Effector memory CD8-positive, alpha-beta T cell (primary cell): ENCODE results near the gene DHCR7.

Source experiments
- ATAC-seq: fragments of 150-1000 bp; cut with Tn5 transposase; replicated peaks from 2 replicates; pipeline ENCODE4 v1.10.0; 2021; ENCODE audit warnings: mild to moderate bottlenecking, moderate library complexity
- DNase-seq, 3 experiments: peaks; one replicate each; pipeline ENCODE4 v3.0.0; 2021
- H3K27ac Mint-ChIP-seq, 2 donors: one replicate each; pipeline ENCODE4 v1.8.0; 2022; ENCODE audit warnings: mild to moderate bottlenecking in 2 of 2, mixed read lengths in 2 of 2, moderate library complexity in 2 of 2
- H3K27me3 Mint-ChIP-seq, 2 donors: one replicate each; pipeline ENCODE4 v1.8.0; 2022; ENCODE audit warnings: mixed read lengths in 2 of 2
- H3K36me3 Mint-ChIP-seq: one replicate; pipeline ENCODE4 v1.8.0; 2022; ENCODE audit warnings: mild to moderate bottlenecking, moderate library complexity, mixed read lengths; ENCODE audit not compliant: insufficient read depth
- H3K4me1 Mint-ChIP-seq, 2 donors: one replicate each; pipeline ENCODE4 v1.8.0; 2022; ENCODE audit warnings: low read depth in 2 of 2, mixed read lengths in 2 of 2
- H3K4me3 Mint-ChIP-seq, 2 donors: one replicate each; pipeline ENCODE4 v1.8.0; 2022; ENCODE audit warnings: mild to moderate bottlenecking in 2 of 2, mixed read lengths in 2 of 2, moderate library complexity in 2 of 2
- H3K9me3 Mint-ChIP-seq, 2 donors: one replicate each; pipeline ENCODE4 v1.8.0; 2022; ENCODE audit warnings: mixed read lengths in 2 of 2
- total RNA-seq, 9 experiments: gene quantifications; one replicate each; lab custom pipeline; 2026; lab: John Stamatoyannopoulos, UW

Gene DHCR7, protein sequence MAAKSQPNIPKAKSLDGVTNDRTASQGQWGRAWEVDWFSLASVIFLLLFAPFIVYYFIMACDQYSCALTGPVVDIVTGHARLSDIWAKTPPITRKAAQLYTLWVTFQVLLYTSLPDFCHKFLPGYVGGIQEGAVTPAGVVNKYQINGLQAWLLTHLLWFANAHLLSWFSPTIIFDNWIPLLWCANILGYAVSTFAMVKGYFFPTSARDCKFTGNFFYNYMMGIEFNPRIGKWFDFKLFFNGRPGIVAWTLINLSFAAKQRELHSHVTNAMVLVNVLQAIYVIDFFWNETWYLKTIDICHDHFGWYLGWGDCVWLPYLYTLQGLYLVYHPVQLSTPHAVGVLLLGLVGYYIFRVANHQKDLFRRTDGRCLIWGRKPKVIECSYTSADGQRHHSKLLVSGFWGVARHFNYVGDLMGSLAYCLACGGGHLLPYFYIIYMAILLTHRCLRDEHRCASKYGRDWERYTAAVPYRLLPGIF
- total RNA-seq: 12.9 to 42.6 (median 28.4) reads per million in 9 experiments

GRCh38 chr11:71448257-71449171 lies at the start of gene DHCR7:
Gene DHCR7 (minus strand): TSS chr11:71448393. CDS start chr11:71444952, 3,441 bp downstream.
- H3K36me3 Mint-ChIP-seq: peaks cover 38% of the 10 kb centered on the region
- H3K4me3 Mint-ChIP-seq: peak within 1 kb of the TSS; percentile 77 to 83
- H3K27ac Mint-ChIP-seq: peak within 1 kb of the TSS; percentile 81 to 94
- peaks cover 34 to 39% of the 10 kb centered on the region in 2 donors for H3K4me1 Mint-ChIP-seq
- peak; percentile 75 for ATAC-seq
- no peaks in the 10 kb centered on the region for H3K9me3 Mint-ChIP-seq
- DNase-seq: peak; percentile 86 to 90 (median 90)
- H3K27me3 Mint-ChIP-seq: no peaks in the 10 kb centered on the region

GRCh38 chr11:71496421-71496820 lies 48.2 kb upstream of the DHCR7 start:
- no peak for ATAC-seq
- H3K27me3 Mint-ChIP-seq: no peaks in the 10 kb centered on the region
- no peaks in the 10 kb centered on the region for H3K4me1 Mint-ChIP-seq
- DNase-seq: no peak
- H3K36me3 Mint-ChIP-seq: peaks cover 61% of the 10 kb centered on the region
- H3K9me3 Mint-ChIP-seq: no peaks in the 10 kb centered on the region
- no peak overlapping the region for H3K4me3 Mint-ChIP-seq
- no peak overlapping the region for H3K27ac Mint-ChIP-seq

- Mint-ChIP-seq H3K27ac (no peak overlapping the region), H3K4me1 (no peaks in the 10 kb centered on the region), H3K27me3 (no peaks in the 10 kb centered on the region), H3K36me3 (peaks cover 61% of the 10 kb centered on the region), H3K4me3 (no peak overlapping the region), H3K9me3 (no peaks in the 10 kb centered on the region)
- no peak for DNase-seq
- ATAC-seq: no peak
Measured at GRCh38 chr11:71495286-71496230, 47.4 kb upstream of the DHCR7 start.

GRCh38 chr11:71491940-71492339 lies 43.7 kb upstream of the DHCR7 start:
- ATAC-seq: no peak
- Mint-ChIP-seq H3K4me3 (no peak overlapping the region), H3K4me1 (peaks cover 6 to 8% of the 10 kb centered on the region in 2 donors)

GRCh38 chr11:71491531-71491930 lies 43.3 kb upstream of the DHCR7 start:
- Mint-ChIP-seq H3K4me3 (no peak overlapping the region), H3K36me3 (peaks cover 60% of the 10 kb centered on the region), H3K27ac (peak overlapping the region in 1 of 2 donors; percentile 30), H3K9me3 (no peaks in the 10 kb centered on the region), H3K4me1 (peaks cover 6 to 8% of the 10 kb centered on the region in 2 donors), H3K27me3 (no peaks in the 10 kb centered on the region)
- DNase-seq (no peak), ATAC-seq (no peak)

More at GRCh38 chr11:71491940-71492339, 43.7 kb upstream of the DHCR7 start:
- no peak for DNase-seq
- H3K9me3 Mint-ChIP-seq: no peaks in the 10 kb centered on the region
- no peaks in the 10 kb centered on the region for H3K27me3 Mint-ChIP-seq
- no peak overlapping the region for H3K27ac Mint-ChIP-seq
- H3K36me3 Mint-ChIP-seq: peaks cover 60% of the 10 kb centered on the region

DNA sequence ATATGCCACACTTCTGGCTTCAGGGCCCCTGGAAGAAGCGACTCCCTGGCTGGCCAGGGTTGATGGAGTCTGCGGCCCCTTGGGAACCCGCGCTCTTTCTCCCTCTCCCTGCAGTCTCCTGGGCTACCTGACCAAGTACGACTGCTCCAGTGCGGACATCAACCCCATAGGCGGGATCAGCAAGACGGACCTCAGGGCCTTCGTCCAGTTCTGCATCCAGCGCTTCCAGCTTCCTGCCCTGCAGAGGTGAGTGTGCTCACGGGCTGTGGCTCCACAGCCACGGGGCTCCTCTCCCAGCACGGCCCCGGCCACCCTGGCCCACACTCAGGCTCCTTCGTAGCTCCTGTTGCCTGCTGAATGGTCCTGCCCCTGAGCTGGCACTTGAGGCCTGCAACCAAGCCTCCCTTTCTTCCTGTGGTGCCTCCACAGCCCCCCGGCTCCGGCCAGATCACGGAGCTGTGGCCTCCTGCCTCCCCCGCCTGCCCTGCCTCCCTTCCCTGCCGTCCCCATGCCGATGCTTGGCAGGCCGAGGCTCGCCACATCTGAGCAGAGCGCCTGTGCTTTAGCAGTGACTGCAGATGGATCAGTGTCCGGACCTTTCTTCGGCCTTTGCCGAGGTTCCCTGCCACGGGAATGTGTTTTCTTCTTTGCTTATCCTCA lies 42.7 kb upstream of the DHCR7 start:
- no peak for DNase-seq
- H3K4me1 Mint-ChIP-seq: peaks cover 6 to 8% of the 10 kb centered on the region in 2 donors
- peak overlapping the region in 1 of 2 donors; percentile 30 for H3K27ac Mint-ChIP-seq
- no peak for ATAC-seq
- H3K4me3 Mint-ChIP-seq: no peak overlapping the region
- peaks cover 61% of the 10 kb centered on the region for H3K36me3 Mint-ChIP-seq
- no peaks in the 10 kb centered on the region for H3K27me3 Mint-ChIP-seq
- no peaks in the 10 kb centered on the region for H3K9me3 Mint-ChIP-seq

GRCh38 chr11:71490044-71490730 lies 42.0 kb upstream of the DHCR7 start:
- DNase-seq: no peak
- Mint-ChIP-seq H3K4me1 (peaks cover 6 to 8% of the 10 kb centered on the region in 2 donors), H3K4me3 (no peak overlapping the region), H3K9me3 (no peaks in the 10 kb centered on the region), H3K27ac (no peak overlapping the region), H3K36me3 (peaks cover 56% of the 10 kb centered on the region), H3K27me3 (no peaks in the 10 kb centered on the region)
- no peak for ATAC-seq

DNA sequence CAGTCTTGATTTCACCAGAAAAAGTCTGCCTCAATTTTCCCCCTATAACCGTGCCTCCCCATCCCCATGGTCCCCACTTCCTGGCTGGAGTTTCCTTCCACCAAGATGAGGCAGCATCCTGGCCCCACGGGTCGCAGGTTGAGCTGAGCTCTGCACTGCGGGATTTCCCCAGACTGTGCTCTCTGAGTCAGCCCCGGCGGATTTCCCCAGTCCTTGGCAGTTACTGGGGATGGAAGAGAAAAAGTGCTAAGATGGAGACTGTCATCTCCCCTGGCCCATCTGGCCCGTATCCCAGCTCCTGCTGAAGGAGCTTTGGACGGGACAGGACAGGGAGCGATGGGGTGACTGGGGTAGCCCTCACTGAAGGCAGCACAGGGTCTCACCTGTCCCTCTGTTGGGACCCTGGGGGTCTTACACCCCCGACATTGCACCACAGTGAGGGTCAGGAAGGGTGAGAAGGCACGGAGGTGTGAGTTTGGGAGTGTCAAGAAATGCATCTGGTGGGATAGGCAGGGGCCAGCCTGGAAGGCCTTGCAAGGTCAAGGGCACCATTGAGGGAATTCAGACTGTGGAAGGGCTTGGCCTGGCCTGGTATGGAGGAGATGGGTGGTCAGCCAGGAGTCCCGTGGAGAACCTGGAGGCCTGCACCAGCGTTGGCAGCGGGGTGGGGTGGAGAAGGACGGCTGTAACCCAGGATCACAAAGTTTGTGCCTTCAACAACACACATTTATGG lies 41.3 kb upstream of the DHCR7 start:
- peak overlapping the region; percentile 50 to 85 for H3K27ac Mint-ChIP-seq
- peaks cover 6 to 8% of the 10 kb centered on the region in 2 donors for H3K4me1 Mint-ChIP-seq
- no peaks in the 10 kb centered on the region for H3K9me3 Mint-ChIP-seq
- H3K4me3 Mint-ChIP-seq: no peak overlapping the region
- DNase-seq (no peak), ATAC-seq (no peak)
- H3K36me3 Mint-ChIP-seq: peaks cover 52% of the 10 kb centered on the region
- no peaks in the 10 kb centered on the region for H3K27me3 Mint-ChIP-seq

DNA sequence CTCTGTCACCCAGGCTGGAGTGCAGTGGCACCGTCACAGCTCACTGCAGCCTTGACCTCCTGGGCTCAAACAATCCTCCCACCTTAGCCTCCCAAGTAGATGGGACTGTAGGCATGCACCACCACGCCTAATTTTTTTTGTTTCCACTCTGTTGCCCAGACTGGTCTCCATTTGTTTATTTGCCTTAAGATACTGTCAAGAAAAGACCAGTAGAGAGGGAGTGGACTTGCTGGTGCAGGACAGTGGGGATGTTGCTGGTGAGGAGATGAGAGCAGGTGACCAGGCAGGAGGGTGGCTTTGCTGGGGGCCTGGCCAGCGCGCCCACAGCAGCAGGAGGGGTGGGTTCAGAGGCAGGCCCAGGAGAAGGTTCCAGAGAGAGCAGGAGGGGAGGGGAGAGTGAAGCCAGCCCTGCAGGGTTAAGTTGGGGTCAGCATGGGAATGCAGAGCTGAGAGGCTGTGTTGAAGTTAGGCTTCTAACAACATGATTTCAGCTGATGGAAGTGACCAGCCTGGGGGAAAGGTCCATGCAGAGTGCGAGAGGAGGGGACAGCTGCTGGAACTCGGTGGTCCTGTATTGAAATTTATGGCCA lies 40.6 kb upstream of the DHCR7 start:
- H3K36me3 Mint-ChIP-seq: peaks cover 51% of the 10 kb centered on the region
- peak overlapping the region; percentile 50 to 85 for H3K27ac Mint-ChIP-seq
- DNase-seq (no peak), ATAC-seq (no peak)
- no peaks in the 10 kb centered on the region for H3K9me3 Mint-ChIP-seq
- H3K27me3 Mint-ChIP-seq: no peaks in the 10 kb centered on the region
- peaks cover 6 to 8% of the 10 kb centered on the region in 2 donors for H3K4me1 Mint-ChIP-seq
- no peak overlapping the region for H3K4me3 Mint-ChIP-seq

DNA sequence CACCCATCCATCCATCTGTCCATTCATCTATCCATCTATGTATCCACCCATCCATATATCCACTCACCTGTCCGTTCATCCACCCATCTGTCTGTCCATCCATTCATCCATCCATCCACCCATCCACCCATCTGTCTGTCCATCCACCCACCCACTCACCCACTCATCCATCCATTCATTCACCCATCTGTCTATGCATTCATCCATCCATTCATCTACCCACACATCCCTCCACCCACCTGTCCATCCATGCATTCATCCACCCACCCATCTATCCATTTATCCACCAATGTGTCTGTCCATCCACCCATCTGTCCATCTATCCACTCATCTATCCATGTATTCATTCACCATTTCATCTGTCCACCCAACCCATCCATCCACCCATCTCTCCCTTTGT lies 38.1 kb upstream of the DHCR7 start:
- no peaks in the 10 kb centered on the region for H3K9me3 Mint-ChIP-seq
- H3K27ac Mint-ChIP-seq: peak overlapping the region in 1 of 2 donors; percentile 3
- DNase-seq: no peak
- ATAC-seq: no peak
- peaks cover 6 to 8% of the 10 kb centered on the region in 2 donors for H3K4me1 Mint-ChIP-seq
- H3K27me3 Mint-ChIP-seq: no peaks in the 10 kb centered on the region
- H3K4me3 Mint-ChIP-seq: no peak overlapping the region
- H3K36me3 Mint-ChIP-seq: peaks cover 45% of the 10 kb centered on the region

GRCh38 chr11:71485466-71485865 lies 37.3 kb upstream of the DHCR7 start:
- no peaks in the 10 kb centered on the region for H3K9me3 Mint-ChIP-seq
- peak overlapping the region in 1 of 2 donors; percentile 16 for H3K27ac Mint-ChIP-seq
- ATAC-seq (no peak), DNase-seq (no peak)
- peaks cover 52% of the 10 kb centered on the region for H3K36me3 Mint-ChIP-seq
- no peaks in the 10 kb centered on the region for H3K27me3 Mint-ChIP-seq
- H3K4me1 Mint-ChIP-seq: peaks cover 6 to 8% of the 10 kb centered on the region in 2 donors
- no peak overlapping the region for H3K4me3 Mint-ChIP-seq
